Measurements from ENCODE around the gene SLC39A12. TPM values are rescaled to one million over a fixed set of nuclear protein-coding genes. Genes with fewer than 3 reads are reported as not detected.

SLC39A12 gene
- polyA plus RNA-seq, 1 donor from 2014 or later, result not detected

GRCh38 chr10:17959870-17960269, 8.2 kb downstream of the SLC39A12 start:
- Histone ChIP-seq H3K27ac (ENCODE audit: low read length) (no peak overlapping the region), H3K36me3 (ENCODE audit: insufficient read depth, low read length) (no peaks in the 10 kb centered on the region), H3F3A (ENCODE audit: insufficient read depth, low read length, poor library complexity, severe bottlenecking) (no peaks in the 10 kb centered on the region), H4K20me1 (ENCODE audit: insufficient read depth) (no peaks in the 10 kb centered on the region), H3K9me3 (ENCODE audit: low read length) (no peaks in the 10 kb centered on the region), H2AFZ (ENCODE audit: low read depth, low read length) (no peak overlapping the region), H3K9ac (ENCODE audit: low read length) (no peak overlapping the region), H3K4me3 (ENCODE audit: low read length) (no peak overlapping the region), H3K79me2 (replicated peaks; ENCODE audit: insufficient read depth, low read length) (no peaks in the 10 kb centered on the region), H3K4me2 (ENCODE audit: low read length) (no peak overlapping the region), H3K9me2 (ENCODE audit: insufficient read depth, low read length) (no peaks in the 10 kb centered on the region), H3K27me3 (ENCODE audit: insufficient read depth, low read depth, low read length) (no peaks in the 10 kb centered on the region)
- no peak for TF ChIP-seq MXI1 (conservative IDR thresholded peaks at IDR 0.05; ENCODE audit: poor library complexity, severe bottlenecking)
- TF ChIP-seq SMC3 (conservative IDR thresholded peaks at IDR 0.05; ENCODE audit: poor library complexity), result no peak
- TF ChIP-seq EZH2 (IDR thresholded peaks at IDR 0.05; ENCODE audit: borderline replicate concordance, insufficient read depth, low read length, poor library complexity, severe bottlenecking), result no peak
- TF ChIP-seq, protein P1, sequence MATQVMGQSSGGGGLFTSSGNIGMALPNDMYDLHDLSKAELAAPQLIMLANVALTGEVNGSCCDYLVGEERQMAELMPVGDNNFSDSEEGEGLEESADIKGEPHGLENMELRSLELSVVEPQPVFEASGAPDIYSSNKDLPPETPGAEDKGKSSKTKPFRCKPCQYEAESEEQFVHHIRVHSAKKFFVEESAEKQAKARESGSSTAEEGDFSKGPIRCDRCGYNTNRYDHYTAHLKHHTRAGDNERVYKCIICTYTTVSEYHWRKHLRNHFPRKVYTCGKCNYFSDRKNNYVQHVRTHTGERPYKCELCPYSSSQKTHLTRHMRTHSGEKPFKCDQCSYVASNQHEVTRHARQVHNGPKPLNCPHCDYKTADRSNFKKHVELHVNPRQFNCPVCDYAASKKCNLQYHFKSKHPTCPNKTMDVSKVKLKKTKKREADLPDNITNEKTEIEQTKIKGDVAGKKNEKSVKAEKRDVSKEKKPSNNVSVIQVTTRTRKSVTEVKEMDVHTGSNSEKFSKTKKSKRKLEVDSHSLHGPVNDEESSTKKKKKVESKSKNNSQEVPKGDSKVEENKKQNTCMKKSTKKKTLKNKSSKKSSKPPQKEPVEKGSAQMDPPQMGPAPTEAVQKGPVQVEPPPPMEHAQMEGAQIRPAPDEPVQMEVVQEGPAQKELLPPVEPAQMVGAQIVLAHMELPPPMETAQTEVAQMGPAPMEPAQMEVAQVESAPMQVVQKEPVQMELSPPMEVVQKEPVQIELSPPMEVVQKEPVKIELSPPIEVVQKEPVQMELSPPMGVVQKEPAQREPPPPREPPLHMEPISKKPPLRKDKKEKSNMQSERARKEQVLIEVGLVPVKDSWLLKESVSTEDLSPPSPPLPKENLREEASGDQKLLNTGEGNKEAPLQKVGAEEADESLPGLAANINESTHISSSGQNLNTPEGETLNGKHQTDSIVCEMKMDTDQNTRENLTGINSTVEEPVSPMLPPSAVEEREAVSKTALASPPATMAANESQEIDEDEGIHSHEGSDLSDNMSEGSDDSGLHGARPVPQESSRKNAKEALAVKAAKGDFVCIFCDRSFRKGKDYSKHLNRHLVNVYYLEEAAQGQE (IDR thresholded peaks at IDR 0.05; ENCODE audit: borderline replicate concordance), result no peak
- no peak for TF ChIP-seq RAD21 (conservative IDR thresholded peaks at IDR 0.05)
- no peak for TF ChIP-seq TAF1 (IDR thresholded peaks at IDR 0.05; ENCODE audit: low read depth)
- TF ChIP-seq POLR2AphosphoS5 (IDR thresholded peaks at IDR 0.05), result no peak
- no peak for TF ChIP-seq EP300 (conservative IDR thresholded peaks at IDR 0.05; ENCODE audit: poor library complexity, severe bottlenecking)
- TF ChIP-seq CTCF (IDR thresholded peaks at IDR 0.05; ENCODE audit: poor library complexity, severe bottlenecking), result no peak

DNA sequence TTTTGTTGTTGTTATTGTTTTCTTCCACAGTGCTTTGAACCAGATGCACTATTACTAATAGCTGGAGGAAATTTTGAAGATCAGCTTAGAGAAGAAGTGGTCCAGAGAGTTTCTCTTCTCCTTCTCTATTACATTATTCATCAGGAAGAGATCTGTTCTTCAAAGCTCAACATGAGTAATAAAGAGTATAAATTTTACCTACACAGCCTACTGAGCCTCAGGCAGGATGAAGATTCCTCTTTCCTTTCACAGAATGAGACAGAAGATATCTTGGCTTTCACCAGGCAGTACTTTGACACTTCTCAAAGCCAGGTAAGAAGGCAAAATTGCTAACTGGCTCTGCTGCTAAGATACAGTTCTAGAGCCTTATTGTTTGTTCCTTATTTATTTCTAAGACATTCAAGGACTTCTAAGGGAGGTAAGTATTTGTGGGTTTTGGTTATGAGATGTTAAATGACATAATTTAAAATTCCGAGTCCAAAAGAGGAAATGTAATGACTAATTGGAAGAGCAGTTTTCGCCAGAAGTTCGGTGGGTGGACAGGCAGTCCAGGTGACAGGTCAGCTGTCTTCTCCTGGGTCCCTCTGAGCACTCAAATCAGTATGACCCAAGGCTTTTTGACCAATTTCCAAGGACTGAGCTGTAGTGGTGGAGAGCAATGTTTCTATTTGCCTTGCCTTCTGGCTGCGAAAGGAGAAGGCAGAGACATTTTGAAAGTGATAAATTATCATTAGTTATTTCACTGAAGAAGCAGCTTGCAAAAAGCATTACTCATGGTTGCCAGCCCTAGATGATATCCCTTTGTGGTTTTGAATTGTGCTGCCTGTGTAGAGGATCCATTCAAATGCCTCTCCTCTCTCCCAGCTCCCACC, 10.1 kb downstream of the SLC39A12 start:
- no peaks in the 10 kb centered on the region for H3K9me3 ChIP-seq (ENCODE audit: low read length)
- H4K20me1 ChIP-seq (ENCODE audit: insufficient read depth), result no peaks in the 10 kb centered on the region
- TF ChIP-seq SMC3 (conservative IDR thresholded peaks at IDR 0.05; ENCODE audit: poor library complexity) (no peak), POLR2AphosphoS5 (IDR thresholded peaks at IDR 0.05) (no peak), MXI1 (conservative IDR thresholded peaks at IDR 0.05; ENCODE audit: poor library complexity, severe bottlenecking) (no peak), EP300 (conservative IDR thresholded peaks at IDR 0.05; ENCODE audit: poor library complexity, severe bottlenecking) (no peak), CTCF (IDR thresholded peaks at IDR 0.05; ENCODE audit: poor library complexity, severe bottlenecking) (no peak), TAF1 (IDR thresholded peaks at IDR 0.05; ENCODE audit: low read depth) (no peak), RAD21 (conservative IDR thresholded peaks at IDR 0.05) (no peak), EZH2 (IDR thresholded peaks at IDR 0.05; ENCODE audit: borderline replicate concordance, insufficient read depth, low read length, poor library complexity, severe bottlenecking) (no peak)
- TF ChIP-seq, protein P1 (IDR thresholded peaks at IDR 0.05; ENCODE audit: borderline replicate concordance), result no peak
- no peaks in the 10 kb centered on the region for H3F3A ChIP-seq (ENCODE audit: insufficient read depth, low read length, poor library complexity, severe bottlenecking)
- H3K79me2 ChIP-seq (replicated peaks; ENCODE audit: insufficient read depth, low read length), result no peaks in the 10 kb centered on the region
- no peak overlapping the region for H2AFZ ChIP-seq (ENCODE audit: low read depth, low read length)
- H3K4me2 ChIP-seq (ENCODE audit: low read length), result no peak overlapping the region
- H3K9me2 ChIP-seq (ENCODE audit: insufficient read depth, low read length), result no peaks in the 10 kb centered on the region
- no peak overlapping the region for H3K27ac ChIP-seq (ENCODE audit: low read length)
- H3K27me3 ChIP-seq (ENCODE audit: insufficient read depth, low read depth, low read length), result no peaks in the 10 kb centered on the region
- no peak overlapping the region for H3K9ac ChIP-seq (ENCODE audit: low read length)
- no peak overlapping the region for H3K4me3 ChIP-seq (ENCODE audit: low read length)
- no peaks in the 10 kb centered on the region for H3K36me3 ChIP-seq (ENCODE audit: insufficient read depth, low read length)

Measured in neural cell (in vitro differentiated cells).